Kidney glomerular epithelial cell (primary cell): ENCODE results near the gene TRABD2B.

ENCODE experiments used
- DNase-seq: peaks from one replicate; lab custom pipeline; 2025; lab: John Stamatoyannopoulos, UW

The TRABD2B gene

GRCh38 chr1:47757226-47757975 lies 239.8 kb downstream of the TRABD2B start:
- no peak for DNase-seq

GRCh38 chr1:47756411-47756810 lies 240.8 kb downstream of the TRABD2B start:
- no peak for DNase-seq

- no peak for DNase-seq
These were observed 241.2 kb downstream of the TRABD2B start for GRCh38 chr1:47756006-47756405.

GRCh38 chr1:47755101-47755990 lies 241.8 kb downstream of the TRABD2B start:
- no peak for DNase-seq

- no peak for DNase-seq
These were observed 243.0 kb downstream of the TRABD2B start for GRCh38 chr1:47754221-47754620.

GRCh38 chr1:47753808-47754207 lies 243.4 kb downstream of the TRABD2B start:
- no peak for DNase-seq

- no peak for DNase-seq
These were observed 244.6 kb downstream of the TRABD2B start for GRCh38 chr1:47752559-47752958.

GRCh38 chr1:47751996-47752451 lies 245.2 kb downstream of the TRABD2B start:
- DNase-seq, result no peak

- no peak for DNase-seq
These were observed 246.0 kb downstream of the TRABD2B start for GRCh38 chr1:47751193-47751592.

- no peak for DNase-seq
These were observed 251.2 kb downstream of the TRABD2B start for GRCh38 chr1:47745715-47746609.

GRCh38 chr1:47742890-47743760 lies 254.1 kb downstream of the TRABD2B start:
- DNase-seq, result no peak

- peak; percentile 63 for DNase-seq
These were observed 258.5 kb downstream of the TRABD2B start for GRCh38 chr1:47738560-47739182.

GRCh38 chr1:47732489-47732888 lies 264.7 kb downstream of the TRABD2B start:
- peak; percentile 88 for DNase-seq

- DNase-seq, result no peak
These were observed 265.5 kb downstream of the TRABD2B start for GRCh38 chr1:47731730-47732129.

GRCh38 chr1:47729685-47730084 lies 267.5 kb downstream of the TRABD2B start:
- no peak for DNase-seq

GRCh38 chr1:47727697-47728085 lies 269.5 kb downstream of the TRABD2B start:
- DNase-seq, result no peak

- no peak for DNase-seq
These were observed 270.0 kb downstream of the TRABD2B start for GRCh38 chr1:47727051-47727696.

GRCh38 chr1:47725992-47726855 lies 271.0 kb downstream of the TRABD2B start:
- DNase-seq, result peak; percentile 55

- no peak for DNase-seq
These were observed 271.6 kb downstream of the TRABD2B start for GRCh38 chr1:47725511-47725991.
